ENCODE results near the gene ZMYND10.

ZMYND10 gene

GRCh38 chr3:50330330-50330729 is 15.2 kb downstream of the ZMYND10 start:
- Histone ChIP-seq H3K4me1 (peaks cover 8% of the 10 kb centered on the region), H3K9me3 (ENCODE audit: control insufficient read depth, low read length) (no peaks in the 10 kb centered on the region), H3K79me2 (peaks cover 12% of the 10 kb centered on the region), H3K9ac (no peak overlapping the region), H2AFZ (no peak overlapping the region), H3K27ac (no peak overlapping the region), H3K4me3 (ENCODE audit: low read depth, low read length) (no peak overlapping the region), H3K27me3 (ENCODE audit: control insufficient read depth, insufficient read depth, low read length) (no peaks in the 10 kb centered on the region), H3K36me3 (ENCODE audit: control insufficient read depth, insufficient read depth, low read length) (no peaks in the 10 kb centered on the region), H3K4me2 (ENCODE audit: low read length) (no peak overlapping the region)
- TF ChIP-seq, protein P1, sequence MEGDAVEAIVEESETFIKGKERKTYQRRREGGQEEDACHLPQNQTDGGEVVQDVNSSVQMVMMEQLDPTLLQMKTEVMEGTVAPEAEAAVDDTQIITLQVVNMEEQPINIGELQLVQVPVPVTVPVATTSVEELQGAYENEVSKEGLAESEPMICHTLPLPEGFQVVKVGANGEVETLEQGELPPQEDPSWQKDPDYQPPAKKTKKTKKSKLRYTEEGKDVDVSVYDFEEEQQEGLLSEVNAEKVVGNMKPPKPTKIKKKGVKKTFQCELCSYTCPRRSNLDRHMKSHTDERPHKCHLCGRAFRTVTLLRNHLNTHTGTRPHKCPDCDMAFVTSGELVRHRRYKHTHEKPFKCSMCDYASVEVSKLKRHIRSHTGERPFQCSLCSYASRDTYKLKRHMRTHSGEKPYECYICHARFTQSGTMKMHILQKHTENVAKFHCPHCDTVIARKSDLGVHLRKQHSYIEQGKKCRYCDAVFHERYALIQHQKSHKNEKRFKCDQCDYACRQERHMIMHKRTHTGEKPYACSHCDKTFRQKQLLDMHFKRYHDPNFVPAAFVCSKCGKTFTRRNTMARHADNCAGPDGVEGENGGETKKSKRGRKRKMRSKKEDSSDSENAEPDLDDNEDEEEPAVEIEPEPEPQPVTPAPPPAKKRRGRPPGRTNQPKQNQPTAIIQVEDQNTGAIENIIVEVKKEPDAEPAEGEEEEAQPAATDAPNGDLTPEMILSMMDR (IDR thresholded peaks at IDR 0.05): no peak

- Histone ChIP-seq H2AFZ (peak within 1 kb of the TSS; percentile 87), H3K9me3 (ENCODE audit: control insufficient read depth, low read length) (no peaks in the 10 kb centered on the region), H3K79me2 (peaks cover 12% of the 10 kb centered on the region), H3K4me1 (peaks cover 15% of the 10 kb centered on the region), H3K27me3 (ENCODE audit: control insufficient read depth, insufficient read depth, low read length) (no peaks in the 10 kb centered on the region), H3K4me2 (ENCODE audit: low read length) (peak within 1 kb of the TSS; percentile 90), H3K9ac (peak within 1 kb of the TSS; percentile 95), H3K36me3 (ENCODE audit: control insufficient read depth, insufficient read depth, low read length) (no peaks in the 10 kb centered on the region), H3K27ac (peak within 1 kb of the TSS; percentile 75), H3K4me3 (ENCODE audit: low read depth, low read length) (peak within 1 kb of the TSS; percentile 84)
- TF ChIP-seq, protein P1 (IDR thresholded peaks at IDR 0.05): no peak
Observed at GRCh38 chr3:50327943-50328691, 17.4 kb downstream of the ZMYND10 start, which contains the start of gene TUSC2. TUSC2 (minus strand) TSS chr3:50328223; CDS start chr3:50328099, 124 bp downstream.

DNA sequence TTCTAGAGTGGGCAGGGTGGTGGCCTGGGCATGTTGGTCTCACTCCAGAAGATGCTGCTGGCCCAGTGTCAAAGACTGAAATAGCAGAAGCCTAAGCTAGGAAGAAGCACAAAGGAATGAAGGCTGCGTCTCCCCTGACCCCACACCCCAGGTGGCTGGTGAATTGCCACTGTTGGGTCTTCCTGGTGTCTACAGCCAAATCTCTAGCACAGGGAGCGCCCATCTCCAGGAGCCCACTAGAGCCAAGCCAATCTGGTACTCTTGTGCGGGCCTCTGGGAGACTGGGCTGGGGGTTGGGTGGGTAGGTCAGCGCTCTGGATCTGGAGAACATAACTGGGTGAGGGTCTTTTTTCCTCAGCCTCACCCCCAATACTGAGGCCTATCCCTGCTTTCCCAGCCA is 18.4 kb downstream of the ZMYND10 start:
- Histone ChIP-seq H3K9me3 (ENCODE audit: control insufficient read depth, low read length) (no peaks in the 10 kb centered on the region), H3K27ac (no peak overlapping the region), H3K4me3 (ENCODE audit: low read depth, low read length) (peak overlapping the region; percentile 84), H3K4me1 (peaks cover 16% of the 10 kb centered on the region), H3K4me2 (ENCODE audit: low read length) (peak overlapping the region; percentile 90), H3K27me3 (ENCODE audit: control insufficient read depth, insufficient read depth, low read length) (no peaks in the 10 kb centered on the region), H3K9ac (peak overlapping the region; percentile 95), H3K79me2 (peaks cover 12% of the 10 kb centered on the region), H3K36me3 (ENCODE audit: control insufficient read depth, insufficient read depth, low read length) (no peaks in the 10 kb centered on the region), H2AFZ (no peak overlapping the region)
- TF ChIP-seq, protein P1 (IDR thresholded peaks at IDR 0.05): no peak

DNA sequence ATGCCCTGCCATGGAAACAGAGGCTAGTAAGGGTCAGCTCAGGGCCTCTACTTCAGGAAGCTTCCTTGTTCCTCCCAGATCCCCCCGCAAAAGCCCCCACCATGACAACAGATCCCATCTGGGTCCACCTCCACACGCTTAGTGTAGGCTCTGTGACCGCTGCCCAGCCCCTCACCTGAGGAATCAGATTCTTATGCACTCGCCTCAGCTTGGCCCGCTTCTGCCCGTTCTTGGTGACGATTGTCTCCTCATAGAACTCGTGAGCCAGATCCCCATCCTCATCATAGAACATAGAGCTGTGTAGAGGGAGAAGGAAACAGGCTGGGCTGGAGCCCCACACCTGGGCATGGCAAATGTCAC is 19.4 kb downstream of the ZMYND10 start:
- H3K4me3 ChIP-seq (ENCODE audit: low read depth, low read length): no peak overlapping the region
- H3K4me2 ChIP-seq (ENCODE audit: low read length): no peak overlapping the region
- no peaks in the 10 kb centered on the region for H3K36me3 ChIP-seq (ENCODE audit: control insufficient read depth, insufficient read depth, low read length)
- no peak overlapping the region for H2AFZ ChIP-seq
- H3K27me3 ChIP-seq (ENCODE audit: control insufficient read depth, insufficient read depth, low read length): no peaks in the 10 kb centered on the region
- TF ChIP-seq, protein P1 (IDR thresholded peaks at IDR 0.05): no peak
- no peaks in the 10 kb centered on the region for H3K9me3 ChIP-seq (ENCODE audit: control insufficient read depth, low read length)
- H3K9ac ChIP-seq: no peak overlapping the region
- H3K27ac ChIP-seq: no peak overlapping the region
- peaks cover 12% of the 10 kb centered on the region for H3K79me2 ChIP-seq
- H3K4me1 ChIP-seq: peaks cover 21% of the 10 kb centered on the region
